HepG2 (cell line): ENCODE data around the gene HSD11B2. TPM values are rescaled to one million over a fixed set of nuclear protein-coding genes. Genes with fewer than 3 reads are reported as not detected.

ENCODE experiments used
- HES4 ChIP-seq: sonication (generic); formaldehyde crosslinking; IDR thresholded peaks from 2 replicates; pipeline ENCODE4 v1.9.0; 2021; ENCODE audit warnings: mild to moderate bottlenecking, missing genetic modification reagents, borderline replicate concordance
- IKZF5 ChIP-seq: IDR thresholded peaks from 2 replicates; pipeline ENCODE4 v1.6.1; 2018; ENCODE audit warnings: missing genetic modification reagents, mild to moderate bottlenecking, missing compliant biosample characterization
- KDM2A ChIP-seq: sonication (generic); formaldehyde crosslinking; IDR thresholded peaks from 2 replicates; pipeline ENCODE4 v1.4.0; 2020; ENCODE audit warnings: low read depth, missing genetic modification reagents, borderline replicate concordance
- MAF1 ChIP-seq: sonication (generic); formaldehyde crosslinking; IDR thresholded peaks from 2 replicates; pipeline ENCODE4 v1.5.0; 2020; ENCODE audit warnings: missing genetic modification reagents, borderline replicate concordance
- REPIN1 ChIP-seq: sonication (generic); formaldehyde crosslinking; IDR thresholded peaks from 2 replicates; pipeline ENCODE4 v1.8.0; 2022; ENCODE audit warnings: missing genetic modification reagents, low read depth, mild to moderate bottlenecking, borderline replicate concordance
- SP5 ChIP-seq: IDR thresholded peaks from 2 replicates; pipeline ENCODE4 v1.6.1; 2016; ENCODE audit warnings: low read depth, borderline replicate concordance
- ZC3H13 ChIP-seq: sonication (generic); formaldehyde crosslinking; IDR thresholded peaks from 2 replicates; pipeline ENCODE4 v1.8.1; 2023; ENCODE audit warnings: mild to moderate bottlenecking, missing genetic modification reagents, moderate library complexity
- ZFP82 ChIP-seq: sonication (generic); formaldehyde crosslinking; IDR thresholded peaks from 2 replicates; pipeline ENCODE4 v1.5.1; 2020; ENCODE audit warnings: mild to moderate bottlenecking, missing genetic modification reagents, borderline replicate concordance
- ZFP91 ChIP-seq: sonication (generic); formaldehyde crosslinking; IDR thresholded peaks from 2 replicates; pipeline ENCODE4 v1.9.0; 2022; ENCODE audit warnings: missing genetic modification reagents, mild to moderate bottlenecking, borderline replicate concordance
- ZNF234 ChIP-seq: sonication (generic); formaldehyde crosslinking; conservative IDR thresholded peaks from 2 replicates; pipeline ENCODE4 v1.5.1; 2020; ENCODE audit warnings: mild to moderate bottlenecking, missing genetic modification reagents
- ZNF280B ChIP-seq: sonication (generic); formaldehyde crosslinking; IDR thresholded peaks from 2 replicates; pipeline ENCODE4 v1.5.0; 2020; ENCODE audit warnings: missing genetic modification reagents, mild to moderate bottlenecking, borderline replicate concordance
- ZNF589 ChIP-seq: sonication (generic); formaldehyde crosslinking; conservative IDR thresholded peaks from 2 replicates; pipeline ENCODE4 v1.8.0; 2022; ENCODE audit warnings: mild to moderate bottlenecking, moderate library complexity, missing genetic modification reagents
- ZNF660 ChIP-seq: sonication (generic); formaldehyde crosslinking; IDR thresholded peaks from 2 replicates; pipeline ENCODE4 v1.5.1; 2020; ENCODE audit warnings: mild to moderate bottlenecking, low read depth, missing genetic modification reagents, borderline replicate concordance
- ZNF7 ChIP-seq: IDR thresholded peaks from 2 replicates; pipeline ENCODE4 v1.6.1; 2016; ENCODE audit warnings: missing biosample characterization, missing genetic modification reagents
- ZNF83 ChIP-seq: sonication (generic); formaldehyde crosslinking; IDR thresholded peaks from 2 replicates; pipeline ENCODE4 v1.4.0; 2020; ENCODE audit warnings: missing genetic modification reagents, mild to moderate bottlenecking, borderline replicate concordance
- ZSCAN25 ChIP-seq: sonication (generic); formaldehyde crosslinking; IDR thresholded peaks from 2 replicates; pipeline ENCODE4 v1.8.0; 2022; ENCODE audit warnings: mild to moderate bottlenecking, missing genetic modification reagents
- polyA plus RNA-seq, 8 experiments: library from polyadenylated mRNA; depleted of rRNA in 3 of 8; stranded (reverse) in 7 of 8; unstranded in 1 of 8; fragments of >200 nt; fragmentation: Illumina TruSeq in 4 of 8; extraction: Trizol in 4 of 8; gene quantifications; 2 replicates each; pipeline versions ENCODE4 v1.2.1 to v1.2.3, GENCODE V29; 2011 to 2016; ENCODE audit warnings: low read depth in 4 of 8, missing spikeins in 1 of 8, mixed read lengths in 1 of 8; ENCODE audit not compliant: insufficient read depth in 1 of 8
- total RNA-seq, 5 experiments: library from RNA; depleted of rRNA; stranded (reverse); fragments of >200 nt; fragmentation: Illumina TruSeq; extraction: Trizol; gene quantifications; 2 replicates each; pipeline ENCODE4 v1.2.3, GENCODE V29; 2016; ENCODE audit warnings: low read depth in 1 of 5
- TF ChIP-seq, protein P1 (sequence below): sonication (generic); formaldehyde crosslinking; IDR thresholded peaks from 2 replicates; pipeline ENCODE4 v1.5.1; 2020; ENCODE audit warnings: mild to moderate bottlenecking, missing genetic modification reagents
- TF ChIP-seq, protein P2 (sequence below): sonication (generic); formaldehyde crosslinking; IDR thresholded peaks from 2 replicates; pipeline ENCODE4 v1.4.0; 2020; ENCODE audit warnings: missing genetic modification reagents, borderline replicate concordance

The HSD11B2 gene
- total and polyA plus RNA-seq, 2 of the 13 experiments (the other 11 are each of a cell fraction or from before 2014, with no cell fraction given), result 8.9 to 13.6 TPM

GRCh38 chr16:67428146-67428731 is 2.7 kb upstream of the HSD11B2 start (continued):
- TF ChIP-seq REPIN1 (CRISPR knock-in tag) (0 out of 2 replicates have a peak, but pooled peaks have one; percentile 57), KDM2A (CRISPR knock-in tag) (peak; percentile 81), ZNF83 (CRISPR knock-in tag) (no peak), ZC3H13 (CRISPR knock-in tag) (peak; percentile 60), MAF1 (CRISPR knock-in tag) (no peak), ZSCAN25 (CRISPR knock-in tag) (peak; percentile 76; the same call in 1 of the 2 replicates), SP5 (peak; percentile 40), HES4 (no peak), ZFP91 (CRISPR knock-in tag) (peak; percentile 88), ZNF589 (CRISPR knock-in tag) (no peak), ZNF280B (peak; percentile 69; the same call in 1 of the 2 replicates), IKZF5 (CRISPR knock-in tag) (peak; percentile 55; the same call in 1 of the 2 replicates), ZNF234 (CRISPR knock-in tag) (no peak), ZNF660 (CRISPR knock-in tag) (no peak), ZNF7 (CRISPR knock-in tag) (no peak), ZFP82 (no peak)
- TF ChIP-seq, protein P1, sequence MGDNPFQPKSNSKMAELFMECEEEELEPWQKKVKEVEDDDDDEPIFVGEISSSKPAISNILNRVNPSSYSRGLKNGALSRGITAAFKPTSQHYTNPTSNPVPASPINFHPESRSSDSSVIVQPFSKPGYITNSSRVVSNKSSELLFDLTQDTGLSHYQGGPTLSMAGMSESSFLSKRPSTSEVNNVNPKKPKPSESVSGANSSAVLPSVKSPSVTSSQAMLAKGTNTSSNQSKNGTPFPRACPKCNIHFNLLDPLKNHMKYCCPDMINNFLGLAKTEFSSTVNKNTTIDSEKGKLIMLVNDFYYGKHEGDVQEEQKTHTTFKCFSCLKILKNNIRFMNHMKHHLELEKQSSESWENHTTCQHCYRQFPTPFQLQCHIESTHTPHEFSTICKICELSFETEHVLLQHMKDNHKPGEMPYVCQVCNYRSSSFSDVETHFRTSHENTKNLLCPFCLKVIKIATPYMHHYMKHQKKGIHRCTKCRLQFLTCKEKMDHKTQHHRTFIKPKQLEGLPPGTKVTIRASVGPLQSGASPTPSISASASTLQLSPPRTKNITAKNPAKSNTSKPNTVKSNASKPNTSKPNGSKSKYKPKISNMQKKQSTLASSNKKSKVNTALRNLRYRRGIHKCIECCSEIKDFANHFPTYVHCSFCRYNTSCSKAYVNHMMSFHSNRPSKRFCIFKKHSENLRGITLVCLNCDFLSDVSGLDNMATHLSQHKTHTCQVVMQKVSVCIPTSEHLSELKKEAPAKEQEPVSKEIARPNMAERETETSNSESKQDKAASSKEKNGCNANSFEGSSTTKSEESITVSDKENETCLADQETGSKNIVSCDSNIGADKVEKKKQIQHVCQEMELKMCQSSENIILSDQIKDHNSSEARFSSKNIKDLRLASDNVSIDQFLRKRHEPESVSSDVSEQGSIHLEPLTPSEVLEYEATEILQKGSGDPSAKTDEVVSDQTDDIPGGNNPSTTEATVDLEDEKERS, result no peak
- TF ChIP-seq, protein P2, sequence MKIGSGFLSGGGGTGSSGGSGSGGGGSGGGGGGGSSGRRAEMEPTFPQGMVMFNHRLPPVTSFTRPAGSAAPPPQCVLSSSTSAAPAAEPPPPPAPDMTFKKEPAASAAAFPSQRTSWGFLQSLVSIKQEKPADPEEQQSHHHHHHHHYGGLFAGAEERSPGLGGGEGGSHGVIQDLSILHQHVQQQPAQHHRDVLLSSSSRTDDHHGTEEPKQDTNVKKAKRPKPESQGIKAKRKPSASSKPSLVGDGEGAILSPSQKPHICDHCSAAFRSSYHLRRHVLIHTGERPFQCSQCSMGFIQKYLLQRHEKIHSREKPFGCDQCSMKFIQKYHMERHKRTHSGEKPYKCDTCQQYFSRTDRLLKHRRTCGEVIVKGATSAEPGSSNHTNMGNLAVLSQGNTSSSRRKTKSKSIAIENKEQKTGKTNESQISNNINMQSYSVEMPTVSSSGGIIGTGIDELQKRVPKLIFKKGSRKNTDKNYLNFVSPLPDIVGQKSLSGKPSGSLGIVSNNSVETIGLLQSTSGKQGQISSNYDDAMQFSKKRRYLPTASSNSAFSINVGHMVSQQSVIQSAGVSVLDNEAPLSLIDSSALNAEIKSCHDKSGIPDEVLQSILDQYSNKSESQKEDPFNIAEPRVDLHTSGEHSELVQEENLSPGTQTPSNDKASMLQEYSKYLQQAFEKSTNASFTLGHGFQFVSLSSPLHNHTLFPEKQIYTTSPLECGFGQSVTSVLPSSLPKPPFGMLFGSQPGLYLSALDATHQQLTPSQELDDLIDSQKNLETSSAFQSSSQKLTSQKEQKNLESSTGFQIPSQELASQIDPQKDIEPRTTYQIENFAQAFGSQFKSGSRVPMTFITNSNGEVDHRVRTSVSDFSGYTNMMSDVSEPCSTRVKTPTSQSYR (CRISPR knock-in tag), result no peak
